C4-2B (cell line): ENCODE data around the gene AKAP8L.

Source experiments
- ZFX ChIP-seq: fragments of 450-650 bp; IDR thresholded peaks from 2 replicates; pipeline ENCODE4 v1.6.1; 2017
- TF ChIP-seq, protein P1 (sequence below): fragments of 450-650 bp; conservative IDR thresholded peaks from 2 replicates; pipeline ENCODE4 v1.5.1; 2017; ENCODE audit warnings: mild to moderate bottlenecking

DNA sequence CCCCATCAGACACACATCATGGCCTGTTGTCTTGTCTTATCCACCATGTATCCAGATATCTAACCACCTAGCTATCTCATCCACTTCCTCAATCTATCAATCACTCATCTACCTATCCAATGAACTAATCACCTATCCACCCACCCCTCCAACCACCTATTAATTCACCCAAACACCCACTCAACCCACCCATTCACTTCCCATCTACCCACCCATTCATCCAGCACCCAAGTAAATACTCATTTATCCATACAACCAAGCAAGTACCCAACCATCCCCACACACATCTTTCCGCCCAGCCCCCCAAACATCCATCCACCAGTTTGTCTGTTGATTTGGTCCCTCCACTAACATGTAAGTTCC is 31.7 kb upstream of the AKAP8L start:
- TF ChIP-seq, protein P1, sequence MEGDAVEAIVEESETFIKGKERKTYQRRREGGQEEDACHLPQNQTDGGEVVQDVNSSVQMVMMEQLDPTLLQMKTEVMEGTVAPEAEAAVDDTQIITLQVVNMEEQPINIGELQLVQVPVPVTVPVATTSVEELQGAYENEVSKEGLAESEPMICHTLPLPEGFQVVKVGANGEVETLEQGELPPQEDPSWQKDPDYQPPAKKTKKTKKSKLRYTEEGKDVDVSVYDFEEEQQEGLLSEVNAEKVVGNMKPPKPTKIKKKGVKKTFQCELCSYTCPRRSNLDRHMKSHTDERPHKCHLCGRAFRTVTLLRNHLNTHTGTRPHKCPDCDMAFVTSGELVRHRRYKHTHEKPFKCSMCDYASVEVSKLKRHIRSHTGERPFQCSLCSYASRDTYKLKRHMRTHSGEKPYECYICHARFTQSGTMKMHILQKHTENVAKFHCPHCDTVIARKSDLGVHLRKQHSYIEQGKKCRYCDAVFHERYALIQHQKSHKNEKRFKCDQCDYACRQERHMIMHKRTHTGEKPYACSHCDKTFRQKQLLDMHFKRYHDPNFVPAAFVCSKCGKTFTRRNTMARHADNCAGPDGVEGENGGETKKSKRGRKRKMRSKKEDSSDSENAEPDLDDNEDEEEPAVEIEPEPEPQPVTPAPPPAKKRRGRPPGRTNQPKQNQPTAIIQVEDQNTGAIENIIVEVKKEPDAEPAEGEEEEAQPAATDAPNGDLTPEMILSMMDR: no peak
- no peak for TF ChIP-seq ZFX
